ENCODE measurements around the gene SIL1.

Gene SIL1

DNA sequence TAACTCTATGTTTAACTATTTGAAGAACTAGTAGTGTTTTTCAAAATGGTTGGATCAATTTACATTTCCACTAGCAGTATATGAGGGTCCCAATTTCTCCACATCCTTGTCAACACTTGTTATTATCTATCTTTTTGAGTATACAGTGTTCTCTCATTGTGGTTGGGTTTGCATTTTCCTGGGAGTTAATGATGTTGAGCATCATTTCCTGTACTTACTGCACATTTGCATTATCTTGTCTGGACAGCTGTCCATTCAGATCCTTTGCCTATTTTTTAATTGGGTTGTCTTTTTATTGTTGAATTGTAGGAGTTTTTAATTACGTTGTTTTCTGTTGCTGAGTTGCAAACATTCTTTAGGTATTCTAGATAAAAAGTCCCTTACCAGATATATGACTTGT is 219.6 kb downstream of the SIL1 start:
- no peak for DNase-seq (ENCODE audit: low read depth)

DNA sequence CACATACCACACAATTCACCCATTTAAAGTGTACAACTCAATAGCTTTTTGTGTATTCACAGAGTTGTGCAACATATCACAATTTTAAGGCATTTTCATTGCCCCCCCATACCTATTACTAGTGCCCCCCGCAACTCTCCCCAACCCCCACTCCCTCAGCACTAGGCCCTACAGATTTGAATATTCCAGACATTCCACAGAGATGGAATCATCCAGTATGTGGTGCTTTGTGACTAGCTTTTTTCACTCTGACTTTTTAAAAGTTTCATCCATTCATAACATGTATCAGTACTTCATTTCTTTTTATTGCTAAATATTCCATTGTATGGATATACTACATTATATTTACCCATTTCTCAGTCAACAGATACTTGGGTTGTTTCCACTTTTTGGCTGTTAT is 220.1 kb downstream of the SIL1 start:
- DNase-seq (ENCODE audit: low read depth): no peak

DNA sequence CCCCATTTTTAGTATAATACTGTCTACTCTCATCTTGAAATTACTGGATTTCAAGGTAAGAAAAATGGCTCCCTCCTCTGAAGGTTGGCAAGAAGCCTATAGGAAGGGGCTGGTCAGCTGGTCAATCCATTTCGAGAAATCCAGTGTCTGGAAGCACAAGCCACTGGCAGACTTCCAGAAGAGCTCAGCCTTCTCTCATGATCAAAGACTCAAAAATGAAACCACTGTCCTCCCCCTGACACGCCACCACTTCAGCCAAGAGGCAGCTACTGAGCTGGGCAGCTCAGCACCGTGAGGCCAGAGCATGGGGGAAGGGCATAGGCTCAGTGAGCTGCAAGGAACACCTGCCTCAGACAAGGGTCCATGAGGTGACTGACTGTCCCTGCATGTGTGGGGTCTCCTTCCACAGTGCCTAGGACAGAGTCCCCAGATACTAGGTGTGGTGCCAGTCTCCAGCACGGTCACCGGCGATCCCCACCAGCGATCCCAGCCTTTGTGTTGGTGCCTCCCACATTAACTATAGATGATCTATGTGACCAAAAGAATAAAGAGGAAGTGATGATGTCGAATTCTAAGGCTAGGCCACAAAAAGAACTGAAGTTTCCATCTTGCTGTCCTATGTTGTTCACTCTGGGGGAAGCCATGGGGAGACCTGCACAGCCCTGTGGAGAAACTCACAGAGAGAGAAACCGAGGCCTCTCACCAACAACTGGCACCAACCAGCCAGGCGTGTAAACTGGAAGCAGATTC is 222.9 kb downstream of the SIL1 start:
- DNase-seq (ENCODE audit: low read depth): peak; percentile 72

DNA sequence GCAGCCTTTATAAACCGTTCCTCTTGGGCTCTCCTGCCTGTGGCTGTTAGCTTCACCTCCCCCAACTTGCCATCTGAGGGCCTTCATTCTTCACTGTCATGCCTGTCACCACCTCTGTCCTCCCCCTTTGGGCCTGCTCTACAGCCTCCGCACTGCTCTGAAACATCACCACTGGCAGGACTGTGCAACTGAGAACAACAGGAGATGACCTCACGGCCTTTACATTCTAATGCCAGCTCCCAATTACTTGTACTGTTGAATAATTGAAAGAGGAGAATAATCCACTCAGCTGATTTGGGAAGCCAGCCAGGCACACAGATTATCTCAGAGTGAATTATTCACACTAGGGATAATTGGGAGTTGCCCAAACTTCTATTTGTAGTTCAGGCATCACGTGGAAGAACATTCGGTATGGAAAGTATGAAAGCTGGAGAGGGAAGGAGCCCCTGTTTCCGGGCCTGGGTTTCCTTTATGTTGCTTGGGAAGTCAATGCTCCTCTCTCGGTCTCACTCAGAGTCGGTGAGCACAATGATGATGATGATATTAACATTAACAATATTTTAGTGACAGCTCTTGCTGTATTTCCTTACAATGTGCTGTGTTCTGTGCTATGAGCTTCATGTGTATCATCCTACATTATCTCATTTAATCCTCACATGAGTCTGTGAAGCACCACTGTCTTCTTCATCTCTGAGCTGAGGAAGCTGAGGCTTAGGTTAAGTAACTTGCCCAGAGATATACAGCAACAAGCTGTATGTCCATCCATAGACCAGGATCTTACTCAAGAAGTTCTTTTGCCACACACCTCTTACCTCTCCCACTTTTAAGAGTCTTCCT is 223.7 kb downstream of the SIL1 start:
- no peak for DNase-seq (ENCODE audit: low read depth)

DNA sequence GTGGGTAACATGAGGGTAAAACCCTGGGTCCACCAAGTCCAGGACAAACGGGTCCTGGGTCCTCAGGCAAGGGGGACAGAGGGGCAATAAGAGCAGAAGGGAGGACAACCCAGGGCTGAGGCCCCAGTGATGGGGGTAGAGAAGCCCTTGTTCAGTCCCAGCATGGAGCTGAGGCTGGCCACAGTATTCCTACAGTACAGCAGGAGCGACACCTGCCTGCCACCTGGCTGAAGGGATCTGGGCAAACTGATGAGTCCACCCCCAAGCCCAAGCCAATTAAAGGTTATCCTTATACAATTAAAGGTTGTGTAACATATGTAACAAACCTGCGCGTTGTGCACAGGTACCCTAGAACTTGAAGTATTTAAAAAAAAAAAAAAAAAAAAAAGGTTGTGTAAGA is 225.3 kb downstream of the SIL1 start:
- DNase-seq (ENCODE audit: low read depth): no peak

DNA sequence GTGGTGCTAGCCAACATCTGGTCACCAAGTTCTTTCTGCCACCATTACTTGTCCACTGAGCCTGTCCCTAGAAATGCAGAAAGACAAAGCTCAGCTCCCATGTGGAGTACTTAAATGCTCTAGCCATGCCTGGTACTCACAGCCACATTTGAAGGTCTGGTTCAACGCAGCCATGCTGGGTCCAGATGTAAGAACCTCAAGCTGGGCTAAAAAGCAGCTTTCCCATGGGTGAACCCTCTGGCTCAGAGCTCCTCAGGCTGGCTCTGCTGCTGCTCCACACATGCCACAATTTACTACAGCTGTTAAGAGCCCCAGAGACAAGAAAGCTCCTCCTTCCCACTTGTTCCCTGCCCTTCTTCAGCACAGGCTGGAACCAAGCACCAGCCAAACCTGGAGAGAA is 225.9 kb downstream of the SIL1 start:
- no peak for DNase-seq (ENCODE audit: low read depth)

DNA sequence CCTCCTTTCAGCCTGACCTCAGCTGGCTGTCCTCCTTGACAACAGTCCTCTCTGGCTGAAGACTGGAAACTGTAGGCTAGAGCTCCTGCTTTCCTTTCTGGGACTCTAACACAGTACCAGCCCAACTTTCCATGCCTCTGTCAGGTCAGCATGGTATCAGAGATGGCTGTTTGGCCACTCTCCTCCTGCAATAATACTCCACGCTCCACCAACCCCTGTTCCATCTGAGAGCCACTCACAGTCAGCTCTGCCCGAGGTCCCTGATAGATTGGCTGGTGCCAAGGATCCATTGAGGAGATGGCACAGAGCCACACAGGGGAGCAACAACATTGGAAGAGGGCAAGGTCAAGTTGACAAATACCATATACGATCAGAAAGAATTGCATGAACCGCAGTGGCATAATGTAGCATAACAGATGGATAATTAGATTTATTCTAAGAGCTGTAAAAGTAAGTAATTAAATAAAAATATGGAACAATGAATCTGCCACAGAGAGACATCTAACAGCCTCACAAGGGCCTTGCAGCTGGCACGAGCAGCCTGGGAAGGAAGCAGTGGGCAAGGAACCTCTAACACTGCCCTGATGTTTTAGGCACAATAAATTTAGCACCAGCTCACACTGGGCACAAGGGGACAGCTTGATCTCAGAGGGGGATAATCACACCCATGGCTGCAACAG is 228.7 kb downstream of the SIL1 start:
- no peak for DNase-seq (ENCODE audit: low read depth)

DNA sequence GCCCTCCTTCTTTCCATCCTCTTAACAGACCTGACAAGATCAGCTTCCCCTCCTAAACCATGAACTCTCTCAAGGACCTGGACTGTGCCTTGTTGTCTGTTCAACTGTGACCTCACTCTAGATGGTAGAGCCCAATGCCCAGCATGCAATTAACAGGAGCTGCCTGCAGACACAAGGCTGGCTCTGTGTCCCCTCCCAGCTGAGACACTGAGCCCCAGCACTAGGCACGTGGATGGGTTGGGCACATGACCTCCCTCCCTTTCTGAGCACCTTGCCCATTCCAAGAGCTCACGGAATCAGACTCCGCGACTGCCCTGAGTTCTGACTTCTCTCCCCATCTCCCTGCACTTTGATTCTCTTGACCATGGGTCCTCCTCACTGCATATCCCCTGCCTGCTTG is 229.6 kb downstream of the SIL1 start:
- DNase-seq (ENCODE audit: low read depth): no peak

DNA sequence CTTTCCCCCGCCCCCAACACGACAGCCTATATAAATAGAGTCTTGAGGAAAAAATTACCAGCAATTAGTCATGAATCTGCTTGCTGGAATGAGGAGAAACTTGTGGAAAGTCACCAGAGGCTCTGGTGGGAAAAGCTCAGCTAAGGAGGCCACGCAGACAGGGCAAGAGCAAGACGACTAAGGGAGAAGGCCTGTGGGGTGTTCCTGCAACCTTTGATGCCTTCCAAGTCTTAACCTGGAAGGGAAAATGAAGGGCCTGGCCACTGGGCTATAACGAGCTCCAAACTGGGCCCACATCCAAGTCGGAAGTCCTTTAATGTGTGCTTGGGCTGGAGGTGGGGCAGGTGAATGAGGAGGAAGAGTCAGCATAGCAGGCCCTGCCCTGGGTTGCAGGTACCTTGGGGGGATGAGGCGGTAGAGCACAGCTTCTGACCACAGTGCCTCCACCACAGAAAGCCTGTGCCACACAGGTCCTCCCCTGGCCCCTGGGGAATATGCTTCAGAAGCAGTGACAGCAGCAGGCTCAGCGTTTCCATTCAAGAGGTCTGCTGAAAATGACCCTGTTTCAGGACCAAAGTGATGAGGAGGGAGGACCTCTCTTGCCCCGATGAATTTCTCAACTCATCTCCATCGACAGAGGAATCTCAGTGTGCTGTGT is 230.2 kb downstream of the SIL1 start:
- no peak for DNase-seq (ENCODE audit: low read depth)

DNA sequence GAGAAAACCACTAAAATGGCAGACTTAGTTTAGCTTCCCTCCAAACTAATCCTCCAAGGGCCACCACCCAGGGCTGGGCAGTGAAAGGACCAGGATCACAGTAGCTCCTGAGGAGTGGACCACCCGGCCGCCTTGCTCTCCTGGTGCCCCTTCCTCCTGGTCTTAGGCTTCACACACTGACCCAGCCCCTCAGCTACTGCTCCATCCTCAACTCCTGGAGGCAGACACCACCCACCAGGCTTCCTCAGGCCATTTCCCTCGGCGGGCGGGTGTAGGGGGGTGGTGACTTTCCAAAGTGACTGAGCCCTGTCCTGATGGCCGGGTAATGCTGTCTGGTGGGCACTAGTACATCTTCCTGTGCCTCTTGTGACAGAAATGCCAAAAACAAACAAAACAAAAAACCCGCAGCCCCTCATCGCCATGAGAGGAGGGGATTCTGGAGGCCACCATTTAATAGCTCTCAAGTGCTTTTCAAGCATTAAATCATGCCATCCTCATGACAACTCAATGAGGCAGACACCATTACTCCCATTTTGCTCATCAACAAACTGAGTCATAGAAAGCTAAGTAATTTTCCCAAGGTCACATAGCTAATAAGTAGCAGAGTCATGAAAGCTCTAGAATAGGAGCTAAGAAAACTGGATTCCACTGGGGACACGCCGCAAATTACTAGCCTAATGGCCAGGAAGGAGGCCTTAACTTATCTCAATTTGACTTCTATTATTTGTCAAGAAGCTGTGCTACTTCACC is 231.8 kb downstream of the SIL1 start:
- no peak for DNase-seq (ENCODE audit: low read depth)

DNA sequence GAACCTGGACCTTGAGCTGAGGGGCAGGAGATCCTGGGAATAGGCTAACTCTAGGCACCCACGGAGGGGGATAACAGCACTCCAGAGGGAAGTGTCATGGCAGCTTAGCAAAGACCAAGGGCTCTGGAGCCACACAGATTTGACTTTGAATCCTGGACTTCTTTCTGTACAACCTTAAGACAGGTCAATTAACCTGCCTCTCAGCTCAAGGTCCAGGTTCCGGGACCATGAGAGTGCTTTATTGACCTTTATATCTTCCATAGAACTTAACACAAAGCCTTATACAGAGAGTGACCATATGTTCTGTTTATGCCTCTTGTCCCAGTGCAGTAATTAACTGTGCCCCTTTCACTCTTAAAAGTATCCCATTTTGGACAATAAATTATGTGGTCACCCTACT is 232.5 kb downstream of the SIL1 start:
- no peak for DNase-seq (ENCODE audit: low read depth)

DNA sequence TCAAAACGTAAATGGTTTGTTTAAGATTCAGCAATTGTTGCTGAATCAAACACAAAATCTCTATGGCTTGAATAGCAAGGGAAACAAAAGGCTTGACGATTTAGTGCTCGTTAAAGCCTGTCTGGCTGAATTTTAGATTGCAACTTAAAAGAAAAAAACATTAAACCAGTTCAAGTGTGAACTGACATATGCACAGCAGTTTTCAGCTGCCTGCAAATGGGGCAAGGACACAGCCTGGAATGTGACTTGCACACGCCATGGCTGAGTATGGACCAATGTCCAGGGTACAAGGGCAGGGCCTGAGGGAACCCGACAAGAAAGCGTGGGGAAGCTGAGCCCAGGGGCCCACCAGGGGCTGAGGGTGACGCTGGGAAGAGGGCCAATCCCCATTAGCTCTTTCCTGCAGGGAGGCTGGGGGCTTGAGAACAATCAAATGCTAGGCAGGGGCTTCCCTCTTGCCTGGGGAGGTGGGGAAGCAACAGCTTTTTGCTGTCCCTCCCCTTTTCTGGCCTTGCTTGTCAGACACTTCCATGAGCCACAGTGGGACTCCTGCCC is 233.4 kb downstream of the SIL1 start:
- DNase-seq (ENCODE audit: low read depth): no peak

DNA sequence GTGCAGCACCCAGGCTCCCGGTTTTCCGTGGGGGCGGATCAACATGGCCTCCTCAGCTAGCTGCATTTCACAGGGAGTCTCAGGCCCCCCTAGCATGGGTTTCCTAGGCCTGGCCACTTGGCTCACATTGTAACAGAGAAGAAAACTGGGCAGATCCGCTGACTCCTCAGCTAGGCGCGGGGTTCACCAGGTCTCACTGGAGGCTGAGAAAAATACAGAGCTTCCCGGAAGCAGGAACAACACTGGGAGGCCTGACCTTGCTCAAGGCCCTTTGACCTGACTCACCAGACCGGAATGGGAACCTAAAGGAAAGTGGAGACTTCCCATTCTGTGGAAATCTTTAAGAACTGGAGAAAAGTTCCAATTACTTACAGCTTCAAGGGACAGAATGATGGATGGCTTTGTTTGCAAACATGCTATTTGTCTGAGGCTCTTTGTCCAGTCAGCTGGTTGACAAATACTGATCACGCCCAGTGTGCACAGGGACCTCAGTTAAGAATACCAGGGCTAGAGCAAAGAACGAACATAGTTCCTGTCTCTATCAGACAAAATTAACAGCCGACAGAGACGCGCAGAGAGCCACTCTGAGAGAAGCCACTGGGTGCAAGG is 234.3 kb downstream of the SIL1 start:
- no peak for DNase-seq (ENCODE audit: low read depth)

DNA sequence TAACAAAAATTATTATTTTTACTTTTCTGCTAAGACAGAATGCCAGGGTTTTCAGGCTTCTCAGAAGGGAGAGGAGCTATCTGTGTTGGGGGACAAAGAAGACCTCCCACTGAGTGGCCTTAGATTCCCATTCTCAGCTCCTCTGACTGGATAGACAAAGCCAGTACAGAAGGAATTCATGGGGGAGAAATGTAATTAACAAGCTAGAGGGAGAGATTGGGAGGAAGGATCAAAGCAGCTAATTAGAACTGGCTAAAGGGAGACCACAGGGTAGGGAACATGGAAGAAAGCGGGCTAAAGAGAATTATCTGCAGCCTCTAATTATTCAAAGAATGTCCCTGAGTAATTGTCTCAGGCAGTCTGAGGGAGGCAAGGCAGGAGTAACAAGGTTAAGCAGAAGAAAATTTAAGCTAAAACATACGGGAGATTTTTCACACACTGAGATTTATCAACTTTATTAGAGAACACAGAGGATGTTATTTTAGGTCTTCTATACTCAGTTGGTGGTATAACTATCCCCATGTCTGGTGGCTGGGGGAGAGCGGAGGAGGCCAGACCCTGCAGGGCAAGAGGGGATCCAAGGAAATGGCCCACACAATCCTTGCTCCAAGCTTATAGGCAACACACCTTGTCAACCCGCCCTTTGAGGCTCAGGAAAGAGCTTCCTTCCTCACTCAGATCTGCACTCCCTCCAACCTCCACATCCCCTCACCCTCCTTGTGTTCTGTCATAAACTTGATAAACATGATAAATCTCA is 235.4 kb downstream of the SIL1 start:
- no peak for DNase-seq (ENCODE audit: low read depth)

DNA sequence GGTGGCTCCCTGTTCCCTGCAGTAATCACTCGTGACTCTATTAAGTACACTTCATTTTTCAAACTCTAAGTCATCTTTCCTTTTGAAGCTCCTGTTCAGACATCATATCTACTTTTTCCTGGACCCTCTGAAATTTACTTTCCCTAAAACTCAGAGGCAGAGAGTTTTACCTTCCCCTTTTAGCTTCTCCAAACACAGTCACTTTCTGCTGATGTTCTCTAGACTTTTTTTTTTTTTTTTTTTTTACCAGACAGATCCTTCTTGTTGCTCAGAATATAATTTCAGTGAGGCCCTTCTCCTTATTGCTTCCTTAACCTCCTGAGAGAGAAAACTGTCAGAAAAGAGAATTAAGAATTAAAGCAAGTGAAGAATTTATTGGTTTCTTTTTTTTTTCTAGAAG is 236.4 kb downstream of the SIL1 start:
- DNase-seq (ENCODE audit: low read depth): no peak

DNA sequence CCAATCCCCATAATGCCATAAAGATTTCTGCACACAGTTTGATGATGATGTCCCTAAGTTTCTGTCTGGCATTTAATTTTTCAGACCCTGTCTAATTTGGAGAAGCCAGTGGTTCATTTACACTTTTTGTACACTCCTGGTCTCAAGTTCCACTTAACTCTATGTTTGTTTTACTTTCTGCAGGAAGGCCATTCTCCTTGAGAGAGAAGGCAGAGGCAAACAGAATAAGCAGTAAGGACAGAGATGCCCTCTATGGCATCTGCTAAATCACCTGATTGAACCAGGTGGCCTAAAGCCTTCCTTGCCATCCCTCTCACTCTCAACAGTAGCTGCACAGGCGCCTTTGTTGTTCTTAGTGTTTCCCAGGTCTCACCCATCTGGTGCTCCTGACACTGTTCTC is 236.9 kb downstream of the SIL1 start:
- DNase-seq (ENCODE audit: low read depth): no peak

DNA sequence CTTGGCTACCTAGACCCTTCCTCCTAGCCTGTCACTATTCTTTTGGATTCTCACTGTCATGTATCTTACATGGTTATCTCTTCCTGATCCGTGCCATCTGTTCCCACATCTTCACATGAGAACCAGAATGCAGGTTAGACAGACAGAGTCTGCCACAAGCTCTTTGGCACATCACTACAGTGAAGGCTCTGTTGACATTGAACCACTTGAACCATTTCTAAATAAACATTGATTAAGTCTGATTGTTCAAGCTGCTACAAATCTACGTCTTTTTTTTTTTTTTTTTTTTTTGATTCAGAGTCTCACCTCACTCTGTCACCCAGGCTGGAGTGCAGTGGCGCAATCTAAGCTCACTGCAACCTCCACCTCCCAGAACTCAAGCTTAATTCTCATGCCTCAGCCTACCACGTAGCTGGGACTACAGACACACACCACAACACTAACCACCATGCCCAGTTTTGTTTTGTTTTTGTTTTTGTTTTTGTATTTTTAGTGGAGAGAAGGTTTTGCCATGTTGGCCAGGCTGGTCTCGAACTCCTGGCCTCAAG is 237.9 kb downstream of the SIL1 start:
- DNase-seq (ENCODE audit: low read depth): no peak

DNA sequence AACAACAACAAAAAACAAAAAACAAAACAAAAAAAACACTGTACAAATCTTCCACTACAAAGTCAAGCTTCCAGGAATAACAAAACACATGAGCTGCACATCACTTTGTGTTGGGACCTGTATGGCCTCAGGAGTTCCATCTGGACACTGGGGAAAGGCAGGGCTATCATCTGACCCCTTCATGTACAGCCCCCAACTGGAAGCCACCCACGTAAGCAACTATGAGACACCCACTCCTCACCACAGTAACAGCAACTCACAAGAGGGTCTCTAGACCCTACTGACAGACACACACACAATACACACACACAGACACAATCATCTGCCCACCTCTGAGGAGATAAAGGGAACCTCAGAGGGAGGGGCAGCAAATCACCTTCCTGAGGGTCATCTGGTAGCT is 241.4 kb downstream of the SIL1 start:
- DNase-seq (ENCODE audit: low read depth): no peak

DNA sequence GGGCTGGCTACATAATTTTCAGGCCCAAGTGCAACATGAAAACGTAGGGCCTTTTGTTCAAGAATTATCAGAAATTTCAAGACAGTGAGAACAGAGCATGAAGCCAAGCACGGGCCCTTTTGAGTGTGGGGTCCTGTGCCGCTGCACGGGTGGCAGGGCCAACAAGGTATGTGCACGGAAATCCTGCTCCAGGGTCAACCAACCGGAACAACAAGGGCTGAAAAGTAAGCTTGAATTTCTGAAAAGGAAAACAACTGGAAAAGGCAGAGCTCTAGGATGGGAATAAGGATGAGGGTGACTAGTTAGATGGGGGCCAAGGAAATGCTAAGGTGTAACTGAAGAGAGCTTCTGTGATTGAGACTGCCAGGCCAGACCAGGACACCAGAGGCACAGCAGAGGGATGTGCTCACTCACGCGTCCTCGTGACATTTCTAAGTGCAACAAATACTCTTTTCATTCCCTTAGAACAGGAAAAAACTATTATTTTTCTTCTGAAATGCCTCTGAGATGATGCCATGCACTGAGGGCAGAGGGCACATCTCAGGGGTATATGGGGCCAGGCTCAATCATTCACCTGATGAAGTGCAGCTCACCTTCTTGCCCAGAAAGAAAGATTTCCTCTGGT is 242.4 kb downstream of the SIL1 start:
- DNase-seq (ENCODE audit: low read depth): no peak
